K562 (cell line): ENCODE results near the gene FYB1. TPM values are rescaled to one million over a fixed set of nuclear protein-coding genes. Genes with fewer than 3 reads are reported as not detected.

Experiments used
- ATAC-seq: fragments of 200-7000 bp; cut with Tn5 transposase; 3 replicates; pipeline ENCODE4 v1.9.1; 2020; ENCODE audit warnings: moderate library complexity
- BruUV-seq: library from RNA; stranded (reverse); fragments of 400-500 nt; replicated peaks from 2 replicates; lab custom pipeline; 2021; lab: Mats Ljungman, UMichigan
- CTCF ChIA-PET: fragments of 300-600 bp; formaldehyde crosslinking; extraction: SDS; loops from one replicate; lab custom pipeline; 2021; ENCODE audit warnings: low intra/inter-chr PET ratio; lab: Yijun Ruan, JAX
- POLR2A ChIA-PET: fragments of 300-600, 350-650 bp; sonication (Branson Sonifier 250); formaldehyde crosslinking; extraction: SDS; loops from one replicate; lab custom pipeline; 2021; ENCODE audit warnings: antibody characterized with exemption, inconsistent platforms; lab: Yijun Ruan, JAX
- DNase-seq, 4 experiments: peaks; one replicate each; pipeline versions ENCODE4 v3.0.0 to v3.0.0-alpha.2; 2011 to 2018; ENCODE audit warnings: low spot score in 3 of 4, mixed read lengths in 3 of 4; ENCODE audit errors: extremely low read depth in 1 of 4
- FAIRE-seq: peaks from 2 replicates; lab custom pipeline; 2011; peaks lifted over from hg19 to GRCh38; lab: Jason Lieb, UNC
- H2AFZ ChIP-seq: 2 replicates; pipeline ENCODE4 v1.6.0; 2011; ENCODE audit warnings: low read depth, low read length, control low read depth, inconsistent platforms
- H3K27ac ChIP-seq: fragments of 200-600 bp; 3 replicates; pipeline ENCODE4 v1.8.0; 2011; ENCODE audit warnings: low read depth, mild to moderate bottlenecking, control low read depth, inconsistent platforms, low read length, moderate library complexity, mixed read lengths; ENCODE audit errors: extremely low read depth
- H3K27me3 ChIP-seq, 2 experiments: fragments of 300-600 bp in 1 of 2; 2 replicates in 1 of 2; 3 replicates in 1 of 2; pipeline versions ENCODE4 v1.6.0 to v1.8.0; 2011; ENCODE audit warnings: inconsistent platforms in 2 of 2, low read length in 2 of 2, mild to moderate bottlenecking in 1 of 2, mixed read lengths in 1 of 2, moderate library complexity in 1 of 2; ENCODE audit not compliant: control insufficient read depth in 2 of 2, insufficient read depth in 2 of 2
- H3K36me3 ChIP-seq: fragments of 300-600 bp; 3 replicates; pipeline ENCODE4 v1.8.0; 2011; ENCODE audit warnings: mild to moderate bottlenecking, low read length, inconsistent platforms; ENCODE audit not compliant: control insufficient read depth, insufficient read depth
- H3K4me1 ChIP-seq, 2 experiments: fragments of 200-600 bp in 1 of 2; replicated peaks in 1 of 2; 2 replicates in 1 of 2; 3 replicates in 1 of 2; pipeline versions ENCODE4 v1.5.1 to v1.8.0; 2011; ENCODE audit warnings: inconsistent platforms in 2 of 2, low read length in 2 of 2, mild to moderate bottlenecking in 1 of 2, mixed read lengths in 1 of 2, moderate library complexity in 1 of 2; ENCODE audit not compliant: control insufficient read depth in 2 of 2, insufficient read depth in 2 of 2
- H3K4me2 ChIP-seq: 2 replicates; pipeline ENCODE4 v1.6.1; 2011; ENCODE audit warnings: low read length, control low read depth, inconsistent platforms, mixed read lengths; ENCODE audit not compliant: insufficient read depth
- H3K4me3 ChIP-seq: fragments of 200-600 bp; sonication (generic), shearing (Covaris generic); 2 replicates; pipeline ENCODE4 v1.5.1; 2016; ENCODE audit warnings: control low read depth, inconsistent platforms
- H3K79me2 ChIP-seq: fragments of 200-600 bp; 3 replicates; pipeline ENCODE4 v1.8.0; 2011; ENCODE audit warnings: low read length, inconsistent platforms; ENCODE audit not compliant: control insufficient read depth, insufficient read depth
- H3K9ac ChIP-seq, 2 experiments: 2 replicates each; pipeline versions ENCODE4 v1.6.0 to v1.6.1; 2011; ENCODE audit warnings: low read depth in 2 of 2, low read length in 2 of 2, control low read depth in 1 of 2, inconsistent platforms in 1 of 2, mild to moderate bottlenecking in 1 of 2, mixed read lengths in 1 of 2; ENCODE audit not compliant: insufficient read depth in 1 of 2
- H3K9me1 ChIP-seq: one replicate; pipeline ENCODE4 v1.6.0; 2011; ENCODE audit warnings: inconsistent platforms, mild to moderate bottlenecking, low read length, moderate library complexity; ENCODE audit not compliant: control insufficient read depth, insufficient read depth
- H3K9me3 ChIP-seq: replicated peaks from 2 replicates; pipeline ENCODE4 v1.5.1; 2011; ENCODE audit warnings: low read depth, low read length, inconsistent platforms; ENCODE audit not compliant: control insufficient read depth, insufficient read depth
- H4K20me1 ChIP-seq: replicated peaks from 2 replicates; pipeline ENCODE4 v1.6.1; 2011; ENCODE audit warnings: low read length, inconsistent platforms, mixed read lengths; ENCODE audit not compliant: control insufficient read depth, insufficient read depth
- NFIC ChIP-seq: fragments of 450-650 bp; IDR thresholded peaks from 2 replicates; pipeline ENCODE4 v1.6.1; 2017; ENCODE audit warnings: mild to moderate bottlenecking, inconsistent platforms
- PCBP2 ChIP-seq: fragments of 200-400 bp; formaldehyde crosslinking; IDR thresholded peaks from 2 replicates; pipeline ENCODE4 v1.6.1; 2018; ENCODE audit warnings: low read length, low read depth, mild to moderate bottlenecking, moderate library complexity; ENCODE audit not compliant: poor library complexity, severe bottlenecking
- RAD21 ChIP-seq, 2 experiments: fragments of 250-450 bp in 1 of 2; fragments of 450-650 bp in 1 of 2; sonication (Bioruptor Pico) in 1 of 2; formaldehyde crosslinking in 1 of 2; IDR thresholded peaks in 1 of 2; conservative IDR thresholded peaks in 1 of 2; 2 replicates each; pipeline versions ENCODE4 v1.4.0 to v1.8.0; 2020 to 2022; ENCODE audit warnings: mild to moderate bottlenecking in 2 of 2, moderate library complexity in 1 of 2
- ZKSCAN1 ChIP-seq: fragments of 150-350 bp; IDR thresholded peaks from 2 replicates; pipeline ENCODE4 v1.6.1; 2016; ENCODE audit warnings: low read depth, low read length
- WGBS: fragments of 100-300 bp; shearing (Covaris generic); methylation state at CpG from one replicate; pipeline ENCODE4 v1.1.6; 2016; ENCODE audit warnings: low coverage, mixed read lengths; ENCODE audit not compliant: insufficient coverage; ENCODE audit errors: missing lambda C conversion rate; 5-methylcytosine and 5-hydroxymethylcytosine counted together
- in situ Hi-C: fragments of 300-500 bp; cut with MboI; formaldehyde crosslinking; loops from 4 replicates; pipeline ENCODE4 v1.15.0; 2018; ENCODE audit warnings: inconsistent platforms, mixed read lengths
- intact Hi-C: fragments of 100-400 bp; cut with micrococcal nuclease; formaldehyde crosslinking; loops from 2 replicates; pipeline ENCODE4 v1.14.2; 2022
- polyA plus RNA-seq, 8 experiments: library from polyadenylated mRNA; depleted of rRNA in 4 of 8; stranded (reverse) in 5 of 8; unstranded in 3 of 8; fragments of >200 nt; fragmentation: Nextera tagmentation in 2 of 8; fragmentation: Illumina TruSeq in 1 of 8; extraction: Ambion mirVana in 2 of 8; extraction: Trizol in 1 of 8; gene quantifications; 2 replicates each; pipeline versions ENCODE4 v1.2.1 to v1.2.3, GENCODE V29; 2011 to 2014; ENCODE audit warnings: inconsistent platforms in 1 of 8, missing spikeins in 1 of 8
- total RNA-seq, 7 experiments: library from RNA; depleted of rRNA in 6 of 7; stranded (reverse); fragments of >200 nt in 6 of 7; fragmentation: Illumina TruSeq in 2 of 7; extraction: Trizol in 2 of 7; gene quantifications; 2 replicates each; pipeline versions ENCODE4 v1.2.1 to v1.2.3, GENCODE V29; 2011 to 2021; ENCODE audit warnings: low replicate concordance in 1 of 7
- TF ChIP-seq, protein P1 (sequence below): fragments of 450-650 bp; IDR thresholded peaks from 2 replicates; pipeline ENCODE4 v1.7.1; 2018; ENCODE audit warnings: mild to moderate bottlenecking, low read depth; ENCODE audit not compliant: partially characterized antibody
- TF ChIP-seq, protein P2 (sequence below): fragments of 150-350 bp; IDR thresholded peaks from 2 replicates; pipeline ENCODE4 v1.6.1; 2014; ENCODE audit warnings: low read depth, mild to moderate bottlenecking, low read length, borderline replicate concordance

The FYB1 gene
- total and polyA plus RNA-seq, 9 of the 15 experiments (the other 6 are each of a cell fraction or from before 2014, with no cell fraction given) = 4.7 to 31.5 (median 9.7) TPM

DNA sequence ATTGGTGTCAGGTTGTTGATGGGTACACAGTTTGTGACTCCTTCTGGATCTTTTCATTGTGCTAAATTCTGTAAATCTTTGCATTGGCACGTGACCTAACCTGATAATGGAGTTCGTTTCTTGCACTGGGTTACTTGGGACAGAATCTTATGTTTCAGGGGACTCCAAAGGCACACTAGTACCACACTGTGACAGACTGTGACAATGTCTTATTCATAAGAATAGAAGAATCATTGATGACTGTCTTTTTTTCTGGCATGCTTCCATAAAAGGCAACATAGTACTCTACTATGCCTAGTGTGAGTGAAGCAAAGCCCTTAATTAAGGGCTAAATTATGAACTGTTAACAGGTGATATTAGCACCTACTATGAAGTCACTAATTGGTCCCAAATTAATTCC is 109.8 kb downstream of the FYB1 start:
- no peak for FAIRE-seq
- ATAC-seq = no peak; the same call in 2 of the 3 replicates
- no peak overlapping the region for H3K4me2 ChIP-seq
- TF ChIP-seq NFIC (peak; percentile 38), PCBP2 (no peak), RAD21 (CRISPR knock-in tag; conservative IDR thresholded peaks at IDR 0.05 in 1 of 2, IDR thresholded peaks at IDR 0.05 in 1 of 2) (0 out of 4 replicates have a peak, but pooled peaks of 1 of the 2 experiments have one; percentile 3), ZKSCAN1 (no peak)
- TF ChIP-seq, protein P1, sequence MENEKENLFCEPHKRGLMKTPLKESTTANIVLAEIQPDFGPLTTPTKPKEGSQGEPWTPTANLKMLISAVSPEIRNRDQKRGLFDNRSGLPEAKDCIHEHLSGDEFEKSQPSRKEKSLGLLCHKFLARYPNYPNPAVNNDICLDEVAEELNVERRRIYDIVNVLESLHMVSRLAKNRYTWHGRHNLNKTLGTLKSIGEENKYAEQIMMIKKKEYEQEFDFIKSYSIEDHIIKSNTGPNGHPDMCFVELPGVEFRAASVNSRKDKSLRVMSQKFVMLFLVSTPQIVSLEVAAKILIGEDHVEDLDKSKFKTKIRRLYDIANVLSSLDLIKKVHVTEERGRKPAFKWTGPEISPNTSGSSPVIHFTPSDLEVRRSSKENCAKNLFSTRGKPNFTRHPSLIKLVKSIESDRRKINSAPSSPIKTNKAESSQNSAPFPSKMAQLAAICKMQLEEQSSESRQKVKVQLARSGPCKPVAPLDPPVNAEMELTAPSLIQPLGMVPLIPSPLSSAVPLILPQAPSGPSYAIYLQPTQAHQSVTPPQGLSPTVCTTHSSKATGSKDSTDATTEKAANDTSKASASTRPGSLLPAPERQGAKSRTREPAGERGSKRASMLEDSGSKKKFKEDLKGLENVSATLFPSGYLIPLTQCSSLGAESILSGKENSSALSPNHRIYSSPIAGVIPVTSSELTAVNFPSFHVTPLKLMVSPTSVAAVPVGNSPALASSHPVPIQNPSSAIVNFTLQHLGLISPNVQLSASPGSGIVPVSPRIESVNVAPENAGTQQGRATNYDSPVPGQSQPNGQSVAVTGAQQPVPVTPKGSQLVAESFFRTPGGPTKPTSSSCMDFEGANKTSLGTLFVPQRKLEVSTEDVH = no peak
- TF ChIP-seq, protein P2, sequence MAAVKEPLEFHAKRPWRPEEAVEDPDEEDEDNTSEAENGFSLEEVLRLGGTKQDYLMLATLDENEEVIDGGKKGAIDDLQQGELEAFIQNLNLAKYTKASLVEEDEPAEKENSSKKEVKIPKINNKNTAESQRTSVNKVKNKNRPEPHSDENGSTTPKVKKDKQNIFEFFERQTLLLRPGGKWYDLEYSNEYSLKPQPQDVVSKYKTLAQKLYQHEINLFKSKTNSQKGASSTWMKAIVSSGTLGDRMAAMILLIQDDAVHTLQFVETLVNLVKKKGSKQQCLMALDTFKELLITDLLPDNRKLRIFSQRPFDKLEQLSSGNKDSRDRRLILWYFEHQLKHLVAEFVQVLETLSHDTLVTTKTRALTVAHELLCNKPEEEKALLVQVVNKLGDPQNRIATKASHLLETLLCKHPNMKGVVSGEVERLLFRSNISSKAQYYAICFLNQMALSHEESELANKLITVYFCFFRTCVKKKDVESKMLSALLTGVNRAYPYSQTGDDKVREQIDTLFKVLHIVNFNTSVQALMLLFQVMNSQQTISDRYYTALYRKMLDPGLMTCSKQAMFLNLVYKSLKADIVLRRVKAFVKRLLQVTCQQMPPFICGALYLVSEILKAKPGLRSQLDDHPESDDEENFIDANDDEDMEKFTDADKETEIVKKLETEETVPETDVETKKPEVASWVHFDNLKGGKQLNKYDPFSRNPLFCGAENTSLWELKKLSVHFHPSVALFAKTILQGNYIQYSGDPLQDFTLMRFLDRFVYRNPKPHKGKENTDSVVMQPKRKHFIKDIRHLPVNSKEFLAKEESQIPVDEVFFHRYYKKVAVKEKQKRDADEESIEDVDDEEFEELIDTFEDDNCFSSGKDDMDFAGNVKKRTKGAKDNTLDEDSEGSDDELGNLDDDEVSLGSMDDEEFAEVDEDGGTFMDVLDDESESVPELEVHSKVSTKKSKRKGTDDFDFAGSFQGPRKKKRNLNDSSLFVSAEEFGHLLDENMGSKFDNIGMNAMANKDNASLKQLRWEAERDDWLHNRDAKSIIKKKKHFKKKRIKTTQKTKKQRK = no peak
- H3K9ac ChIP-seq = no peak overlapping the region
- no peaks in the 10 kb centered on the region for H3K9me3 ChIP-seq
- H3K27me3 ChIP-seq = no peaks in the 10 kb centered on the region
- ChIA-PET POLR2A (interaction anchor here (1.2 kb wide), 1 partner anchor 37 kb away, joined by 3 read pairs; no protein-coding TSS in a partner anchor), CTCF (interaction anchor here (0.6 kb wide), 1 partner anchor 10 kb away, joined by 3 read pairs; no protein-coding TSS in a partner anchor)
- no TSS peak for BruUV-seq
- H3K4me3 ChIP-seq = no peak overlapping the region
- WGBS = 55% methylated on average over 2 of the region's 2 CpGs
- no peak overlapping the region for H3K27ac ChIP-seq
- no peaks in the 10 kb centered on the region for H3K36me3 ChIP-seq
- peaks cover 0 to 7% of the 10 kb centered on the region in 2 experiments; a peak in 3 of 5 replicates for H3K4me1 ChIP-seq
- no peak overlapping the region for H2AFZ ChIP-seq
- no peaks in the 10 kb centered on the region for H3K79me2 ChIP-seq
- in situ Hi-C loops (no loop called here), intact Hi-C loops (no loop called here)
- no peak for DNase-seq
- no peaks in the 10 kb centered on the region for H4K20me1 ChIP-seq
- no peaks in the 10 kb centered on the region for H3K9me1 ChIP-seq
